ENCODE data around the gene TMEFF1.

DNA sequence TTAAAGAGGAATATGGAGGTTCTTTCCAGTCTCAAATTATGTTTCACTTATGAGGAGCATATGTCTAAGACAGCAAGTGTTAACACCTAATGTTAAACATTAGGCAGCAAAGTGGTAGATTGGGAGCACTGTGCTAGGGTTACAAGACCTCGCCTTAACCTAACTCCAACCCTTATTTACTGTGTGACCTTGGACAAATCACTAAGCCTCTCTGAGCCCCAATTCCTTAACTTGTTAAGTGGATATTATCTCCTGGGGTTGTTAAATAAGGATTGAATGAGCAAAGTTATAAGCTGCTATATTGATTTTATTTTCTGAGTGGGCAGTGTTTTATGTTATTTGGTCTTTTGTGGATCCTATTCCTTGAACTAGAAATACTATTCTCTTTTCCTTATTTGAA is 38.3 kb downstream of the TMEFF1 start:
- TF ChIP-seq SUZ12 (IDR thresholded peaks at IDR 0.05) (no peak), SP1 (IDR thresholded peaks at IDR 0.05) (no peak), L3MBTL2 (conservative IDR thresholded peaks at IDR 0.05) (no peak), FOXK2 (IDR thresholded peaks at IDR 0.05) (no peak), TARDBP (IDR thresholded peaks at IDR 0.05) (no peak), BHLHE40 (IDR thresholded peaks at IDR 0.05; ENCODE audit: borderline replicate concordance) (no peak), LEF1 (IDR thresholded peaks at IDR 0.05; ENCODE audit: borderline replicate concordance) (no peak), ARNT (IDR thresholded peaks at IDR 0.05) (no peak), FOXA1 (IDR thresholded peaks at IDR 0.05) (no peak)
- TF ChIP-seq, protein P1, sequence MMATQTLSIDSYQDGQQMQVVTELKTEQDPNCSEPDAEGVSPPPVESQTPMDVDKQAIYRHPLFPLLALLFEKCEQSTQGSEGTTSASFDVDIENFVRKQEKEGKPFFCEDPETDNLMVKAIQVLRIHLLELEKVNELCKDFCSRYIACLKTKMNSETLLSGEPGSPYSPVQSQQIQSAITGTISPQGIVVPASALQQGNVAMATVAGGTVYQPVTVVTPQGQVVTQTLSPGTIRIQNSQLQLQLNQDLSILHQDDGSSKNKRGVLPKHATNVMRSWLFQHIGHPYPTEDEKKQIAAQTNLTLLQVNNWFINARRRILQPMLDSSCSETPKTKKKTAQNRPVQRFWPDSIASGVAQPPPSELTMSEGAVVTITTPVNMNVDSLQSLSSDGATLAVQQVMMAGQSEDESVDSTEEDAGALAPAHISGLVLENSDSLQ (IDR thresholded peaks at IDR 0.05) = no peak

All from HEK293T (cell line).